T follicular helper cell (primary cell): ENCODE results near the gene ZNF219.

ENCODE experiments used
- DNase-seq: peaks from one replicate; pipeline ENCODE4 v3.0.0-alpha.2; 2020; ENCODE audit warnings: low read depth

The ZNF219 gene

DNA sequence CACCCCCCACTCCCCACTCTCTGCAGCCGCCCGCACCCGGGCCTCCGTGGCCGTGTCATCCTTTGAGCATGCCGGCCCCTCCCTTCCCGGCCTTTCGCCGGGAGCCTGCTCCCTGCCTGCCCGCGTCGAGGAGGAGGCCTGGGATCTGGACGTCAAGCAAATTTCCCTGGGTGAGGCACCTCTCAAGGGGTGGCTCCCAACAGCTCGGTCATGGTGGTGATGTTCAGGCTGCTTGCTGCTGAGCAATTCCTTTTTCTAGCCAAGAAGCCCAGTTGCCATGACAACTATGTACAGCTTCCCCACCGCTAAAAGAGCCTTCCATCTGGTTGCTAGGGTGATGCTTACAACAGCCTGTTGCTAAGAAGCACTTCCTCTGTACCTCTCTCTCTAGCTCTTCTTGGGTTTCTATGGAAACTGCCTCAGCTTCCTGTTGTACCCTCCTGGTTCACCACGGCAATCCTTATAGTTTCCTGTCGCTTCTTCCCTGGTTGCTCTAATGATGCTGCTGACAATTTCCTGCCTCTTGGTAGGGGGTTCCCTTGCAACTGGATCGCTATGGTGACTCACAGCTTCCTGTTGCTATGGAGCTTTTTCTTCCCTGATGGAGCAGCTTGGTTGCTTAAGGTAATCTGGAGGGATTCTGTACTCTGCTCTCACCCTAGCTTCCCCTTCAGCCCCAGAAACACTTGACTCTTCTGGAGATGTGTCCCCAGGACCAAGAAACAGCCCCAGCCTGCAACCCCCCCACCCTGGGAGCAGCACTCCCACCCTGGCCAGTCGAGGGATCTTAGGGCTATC lies 11.0 kb downstream of the ZNF219 start:
- peak; percentile 78 for DNase-seq

- no peak for DNase-seq
Measured at GRCh38 chr14:21086908-21087293, 11.6 kb downstream of the ZNF219 start.

DNA sequence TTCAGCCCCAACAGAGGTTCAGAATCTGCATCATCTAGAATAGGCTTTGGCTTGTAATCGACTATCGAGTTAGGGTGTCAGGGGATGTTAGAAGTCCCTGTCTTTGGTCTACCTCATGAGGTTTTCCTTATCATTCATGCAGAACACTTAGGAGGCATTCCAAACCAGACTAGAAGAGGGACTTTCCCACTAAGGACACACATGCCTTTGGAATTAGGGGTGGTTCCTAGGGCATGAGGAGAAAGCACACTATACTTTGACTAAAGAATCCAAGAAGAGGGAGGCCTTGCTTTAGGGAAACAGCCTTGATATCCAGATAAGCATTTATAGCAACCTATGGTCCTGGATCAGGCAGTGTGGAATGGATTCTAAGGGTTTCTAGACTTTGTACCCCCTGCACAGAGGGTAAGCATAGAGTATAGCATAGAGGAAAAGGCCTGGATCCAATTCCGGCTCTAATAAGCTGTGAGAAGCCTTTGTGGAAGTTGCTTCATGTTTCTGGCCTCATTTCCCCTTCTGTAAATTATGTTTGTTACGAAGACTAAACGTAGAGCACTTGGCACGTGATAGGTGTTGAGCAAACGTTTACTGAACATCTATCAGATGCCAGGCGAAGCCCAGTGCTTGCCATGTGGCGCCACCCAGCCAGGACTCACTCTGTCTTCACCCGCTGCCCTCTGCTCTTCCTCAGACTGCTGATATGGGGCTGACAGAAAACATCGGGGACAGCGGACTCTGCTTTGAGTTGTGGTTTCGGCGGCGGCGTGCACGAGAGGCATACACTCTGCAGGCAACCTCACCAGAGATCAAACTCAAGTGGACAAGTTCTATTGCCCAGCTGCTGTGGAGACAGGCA lies 13.2 kb downstream of the ZNF219 start:
- no peak for DNase-seq

- no peak for DNase-seq
Measured at GRCh38 chr14:21084396-21084795, 14.1 kb downstream of the ZNF219 start.

GRCh38 chr14:21083565-21084325 lies 14.7 kb downstream of the ZNF219 start:
- no peak for DNase-seq

GRCh38 chr14:21081521-21082142 lies 16.8 kb downstream of the ZNF219 start:
- DNase-seq, result no peak

- DNase-seq, result no peak
Measured at GRCh38 chr14:21078726-21079125, 19.7 kb downstream of the ZNF219 start.

DNA sequence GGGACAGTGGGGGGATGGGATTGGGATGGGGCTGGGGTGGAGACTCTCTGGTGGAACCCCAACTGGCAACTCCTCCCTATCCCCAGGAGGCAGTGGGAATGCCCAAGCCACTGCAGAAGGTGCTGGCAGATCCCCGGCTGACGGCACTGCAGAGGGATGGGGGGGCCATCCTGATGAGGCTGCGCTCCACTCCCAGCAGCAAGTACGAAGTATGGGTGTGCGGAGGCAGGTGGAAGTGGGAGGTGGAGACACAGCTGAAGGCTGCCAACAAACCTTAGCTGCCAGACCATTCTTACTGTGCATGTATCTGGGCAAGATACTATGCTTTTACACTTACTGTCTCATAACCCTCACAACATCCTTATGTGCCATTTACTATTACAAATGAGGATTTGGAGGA lies 20.2 kb downstream of the ZNF219 start:
- no peak for DNase-seq

DNA sequence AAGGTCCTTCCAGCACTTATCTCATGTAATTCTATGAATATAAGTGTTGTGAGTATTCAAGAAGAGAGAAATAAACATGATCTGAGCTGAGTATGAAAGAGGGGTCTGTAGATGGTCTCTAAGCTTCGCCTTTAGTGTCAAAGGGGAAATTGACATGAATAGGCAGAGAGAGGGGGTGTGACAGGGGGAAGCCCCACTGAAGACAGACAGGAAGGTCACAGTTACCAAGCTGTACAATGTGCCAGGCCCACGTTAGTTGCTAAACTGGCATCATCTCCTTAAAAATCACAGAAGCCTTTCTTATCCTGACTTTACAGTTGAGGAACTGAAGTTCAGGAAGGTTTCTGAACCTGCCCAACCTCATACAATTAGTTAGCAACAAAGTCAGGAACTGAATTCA lies 20.8 kb downstream of the ZNF219 start:
- DNase-seq, result no peak

- no peak for DNase-seq
Measured at GRCh38 chr14:21075719-21076437, 22.6 kb downstream of the ZNF219 start.

- DNase-seq, result no peak
Measured at GRCh38 chr14:21074398-21075272, 23.8 kb downstream of the ZNF219 start.

- no peak for DNase-seq
Measured at GRCh38 chr14:21073921-21074320, 24.5 kb downstream of the ZNF219 start.

- DNase-seq, result no peak
Measured at GRCh38 chr14:21072781-21073339, 25.6 kb downstream of the ZNF219 start.

DNA sequence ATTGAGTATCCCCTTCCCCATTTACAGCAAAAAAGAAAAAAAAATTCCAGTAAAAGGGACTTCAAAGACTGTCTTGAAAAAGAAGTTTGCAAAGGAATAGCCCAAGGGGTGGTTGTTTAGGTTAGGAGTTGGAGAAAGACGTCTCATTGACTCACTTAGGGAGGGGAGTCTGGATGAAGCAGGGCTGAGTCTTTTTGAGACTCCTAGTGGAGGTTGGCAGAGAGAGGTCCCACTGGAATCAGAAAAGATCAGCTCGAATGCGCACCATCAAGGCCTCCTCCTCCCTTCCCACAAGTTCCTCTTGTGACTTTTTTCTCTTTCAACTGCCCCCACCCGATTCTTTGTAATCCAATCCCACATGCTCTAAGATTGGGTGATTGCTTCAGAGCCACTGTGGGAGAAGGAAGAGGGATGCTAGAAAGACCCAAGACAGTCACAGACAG lies 26.4 kb downstream of the ZNF219 start:
- DNase-seq, result no peak

GRCh38 chr14:21071225-21072030 lies 27.0 kb downstream of the ZNF219 start:
- no peak for DNase-seq

DNA sequence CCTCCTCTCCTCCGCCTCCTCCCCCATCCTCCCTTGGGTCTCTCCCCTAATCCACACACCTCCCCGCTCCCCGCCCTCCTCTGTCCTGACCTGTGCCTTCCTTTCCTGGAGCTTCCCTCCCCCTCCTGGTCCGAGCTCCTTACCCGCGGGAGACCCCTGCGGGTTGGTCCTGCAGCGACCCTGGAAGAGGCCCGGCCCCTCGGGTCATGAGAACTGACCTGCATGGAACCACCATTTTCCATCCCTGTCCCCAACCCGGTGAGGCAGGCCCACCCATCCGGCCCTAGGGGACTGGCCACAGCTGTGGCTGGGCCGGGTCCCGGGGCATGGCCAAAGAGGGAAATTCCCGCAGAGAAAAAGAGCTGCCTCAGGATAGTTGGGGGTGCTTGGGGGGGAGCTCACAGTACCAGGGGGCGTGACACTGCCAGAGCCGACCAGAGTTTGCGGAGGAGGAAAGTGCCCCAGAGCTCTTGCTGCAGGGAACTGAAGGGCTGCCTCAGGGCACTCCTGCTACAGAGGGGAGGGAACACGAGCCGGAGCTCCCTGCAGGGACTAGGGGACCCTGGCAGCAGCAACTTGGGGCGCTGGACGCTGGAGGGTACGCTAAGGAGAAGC lies 27.7 kb downstream of the ZNF219 start:
- DNase-seq, result no peak

DNA sequence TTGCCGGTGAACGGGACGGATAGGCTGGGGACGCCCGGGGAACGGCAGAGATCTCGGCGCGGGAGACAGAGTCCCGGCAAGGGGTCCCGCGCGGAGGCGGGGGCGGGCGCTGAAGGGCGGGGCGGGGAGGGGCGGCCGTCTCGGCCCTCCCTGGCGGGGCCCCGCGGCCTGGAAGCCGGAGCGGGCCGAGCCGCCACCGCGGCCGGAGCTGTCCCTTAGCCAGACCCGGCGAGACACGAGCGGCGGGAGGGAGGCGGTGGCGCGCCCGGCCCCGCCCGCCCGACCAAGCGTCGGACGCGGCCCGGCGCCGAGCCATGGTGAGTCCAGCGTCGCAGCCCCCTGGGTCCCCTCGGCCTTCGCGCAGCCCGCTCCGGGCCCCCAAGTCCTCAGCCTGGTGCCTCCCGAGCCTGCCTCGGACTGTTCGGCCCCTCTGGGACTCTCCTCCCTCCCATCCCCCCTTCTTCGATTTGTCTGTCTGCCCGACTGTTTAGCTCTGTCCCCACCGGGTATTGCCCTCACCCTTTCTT lies 28.3 kb downstream of the ZNF219 start, which contains the start of gene ARHGEF40:
TSS of gene ARHGEF40 (plus strand) at position 222 of the 527 bp plus-strand sequence. CDS start at position 315, 93 bp downstream.
- DNase-seq, result no peak
